Measurements from ENCODE around the gene PNKP.

The PNKP gene

GRCh38 chr19:49855676-49856573, 11.5 kb downstream of the PNKP start:
- no peaks in the 10 kb centered on the region for H3K27me3 ChIP-seq (ENCODE audit: control insufficient read depth, insufficient read depth, low read length)
- peaks cover 80% of the 10 kb centered on the region for H3K36me3 ChIP-seq (ENCODE audit: control insufficient read depth, insufficient read depth, low read length)
- H3K4me3 ChIP-seq (ENCODE audit: low read depth, low read length): no peak overlapping the region
- no peak overlapping the region for H3K9ac ChIP-seq (ENCODE audit: low read depth, low read length)
- no peaks in the 10 kb centered on the region for H3K9me3 ChIP-seq (ENCODE audit: control insufficient read depth, insufficient read depth, low read length)
- H3K27ac ChIP-seq (ENCODE audit: low read depth, low read length): no peak overlapping the region
- H3K4me1 ChIP-seq (ENCODE audit: control insufficient read depth, insufficient read depth, low read length): peaks cover 13% of the 10 kb centered on the region

- Histone ChIP-seq H3K27me3 (ENCODE audit: control insufficient read depth, insufficient read depth, low read length) (no peaks in the 10 kb centered on the region), H3K4me1 (ENCODE audit: control insufficient read depth, insufficient read depth, low read length) (peaks cover 12% of the 10 kb centered on the region), H3K27ac (ENCODE audit: low read depth, low read length) (no peak overlapping the region), H3K36me3 (ENCODE audit: control insufficient read depth, insufficient read depth, low read length) (peaks cover 73% of the 10 kb centered on the region), H3K4me3 (ENCODE audit: low read depth, low read length) (no peak overlapping the region), H3K9ac (ENCODE audit: low read depth, low read length) (no peak overlapping the region), H3K9me3 (ENCODE audit: control insufficient read depth, insufficient read depth, low read length) (no peaks in the 10 kb centered on the region)
Measured at GRCh38 chr19:49855277-49855675, 12.1 kb downstream of the PNKP start.

GRCh38 chr19:49854378-49855263, 12.8 kb downstream of the PNKP start:
- no peak overlapping the region for H3K9ac ChIP-seq (ENCODE audit: low read depth, low read length)
- H3K27me3 ChIP-seq (ENCODE audit: control insufficient read depth, insufficient read depth, low read length): no peaks in the 10 kb centered on the region
- H3K36me3 ChIP-seq (ENCODE audit: control insufficient read depth, insufficient read depth, low read length): peaks cover 67% of the 10 kb centered on the region
- H3K9me3 ChIP-seq (ENCODE audit: control insufficient read depth, insufficient read depth, low read length): no peaks in the 10 kb centered on the region
- H3K4me3 ChIP-seq (ENCODE audit: low read depth, low read length): no peak overlapping the region
- H3K4me1 ChIP-seq (ENCODE audit: control insufficient read depth, insufficient read depth, low read length): peaks cover 16% of the 10 kb centered on the region
- no peak overlapping the region for H3K27ac ChIP-seq (ENCODE audit: low read depth, low read length)

GRCh38 chr19:49853852-49854377, 13.5 kb downstream of the PNKP start:
- Histone ChIP-seq H3K9me3 (ENCODE audit: control insufficient read depth, insufficient read depth, low read length) (no peaks in the 10 kb centered on the region), H3K36me3 (ENCODE audit: control insufficient read depth, insufficient read depth, low read length) (peaks cover 62% of the 10 kb centered on the region), H3K4me1 (ENCODE audit: control insufficient read depth, insufficient read depth, low read length) (peaks cover 16% of the 10 kb centered on the region), H3K4me3 (ENCODE audit: low read depth, low read length) (no peak overlapping the region), H3K27ac (ENCODE audit: low read depth, low read length) (no peak overlapping the region), H3K9ac (ENCODE audit: low read depth, low read length) (no peak overlapping the region), H3K27me3 (ENCODE audit: control insufficient read depth, insufficient read depth, low read length) (no peaks in the 10 kb centered on the region)

- no peak overlapping the region for H3K27ac ChIP-seq (ENCODE audit: low read depth, low read length)
- peak overlapping the region; percentile 79 for H3K4me3 ChIP-seq (ENCODE audit: low read depth, low read length)
- H3K27me3 ChIP-seq (ENCODE audit: control insufficient read depth, insufficient read depth, low read length): no peaks in the 10 kb centered on the region
- H3K9me3 ChIP-seq (ENCODE audit: control insufficient read depth, insufficient read depth, low read length): no peaks in the 10 kb centered on the region
- H3K9ac ChIP-seq (ENCODE audit: low read depth, low read length): no peak overlapping the region
- H3K4me1 ChIP-seq (ENCODE audit: control insufficient read depth, insufficient read depth, low read length): peaks cover 16% of the 10 kb centered on the region
- peaks cover 50% of the 10 kb centered on the region for H3K36me3 ChIP-seq (ENCODE audit: control insufficient read depth, insufficient read depth, low read length)
Measured at GRCh38 chr19:49852631-49853126, 14.7 kb downstream of the PNKP start.

GRCh38 chr19:49851456-49852259, 15.7 kb downstream of the PNKP start:
- H3K36me3 ChIP-seq (ENCODE audit: control insufficient read depth, insufficient read depth, low read length): peaks cover 40% of the 10 kb centered on the region
- no peaks in the 10 kb centered on the region for H3K9me3 ChIP-seq (ENCODE audit: control insufficient read depth, insufficient read depth, low read length)
- H3K9ac ChIP-seq (ENCODE audit: low read depth, low read length): peak overlapping the region; percentile 87; the same call in 1 of the 2 replicates
- no peaks in the 10 kb centered on the region for H3K27me3 ChIP-seq (ENCODE audit: control insufficient read depth, insufficient read depth, low read length)
- peak overlapping the region; percentile 97 for H3K27ac ChIP-seq (ENCODE audit: low read depth, low read length)
- H3K4me3 ChIP-seq (ENCODE audit: low read depth, low read length): peak overlapping the region; percentile 96
- H3K4me1 ChIP-seq (ENCODE audit: control insufficient read depth, insufficient read depth, low read length): peaks cover 16% of the 10 kb centered on the region

GRCh38 chr19:49850487-49851342, 16.7 kb downstream of the PNKP start, which contains the start of gene PTOV1:
PTOV1 (plus strand) TSS chr19:49851159.
- peak within 1 kb of the TSS; percentile 97 for H3K27ac ChIP-seq (ENCODE audit: low read depth, low read length)
- peak within 1 kb of the TSS; percentile 87 for H3K9ac ChIP-seq (ENCODE audit: low read depth, low read length)
- H3K36me3 ChIP-seq (ENCODE audit: control insufficient read depth, insufficient read depth, low read length): peaks cover 30% of the 10 kb centered on the region
- H3K4me3 ChIP-seq (ENCODE audit: low read depth, low read length): peak within 1 kb of the TSS; percentile 96
- no peaks in the 10 kb centered on the region for H3K27me3 ChIP-seq (ENCODE audit: control insufficient read depth, insufficient read depth, low read length)
- H3K4me1 ChIP-seq (ENCODE audit: control insufficient read depth, insufficient read depth, low read length): peaks cover 16% of the 10 kb centered on the region
- no peaks in the 10 kb centered on the region for H3K9me3 ChIP-seq (ENCODE audit: control insufficient read depth, insufficient read depth, low read length)

GRCh38 chr19:49850221-49850486, 17.2 kb downstream of the PNKP start:
- Histone ChIP-seq H3K27me3 (ENCODE audit: control insufficient read depth, insufficient read depth, low read length) (no peaks in the 10 kb centered on the region), H3K9ac (ENCODE audit: low read depth, low read length) (no peak overlapping the region), H3K4me1 (ENCODE audit: control insufficient read depth, insufficient read depth, low read length) (peaks cover 16% of the 10 kb centered on the region), H3K4me3 (ENCODE audit: low read depth, low read length) (peak overlapping the region; percentile 96), H3K9me3 (ENCODE audit: control insufficient read depth, insufficient read depth, low read length) (no peaks in the 10 kb centered on the region), H3K27ac (ENCODE audit: low read depth, low read length) (no peak overlapping the region), H3K36me3 (ENCODE audit: control insufficient read depth, insufficient read depth, low read length) (peaks cover 25% of the 10 kb centered on the region)

- peak overlapping the region; percentile 96 for H3K4me3 ChIP-seq (ENCODE audit: low read depth, low read length)
- no peak overlapping the region for H3K9ac ChIP-seq (ENCODE audit: low read depth, low read length)
Measured at GRCh38 chr19:49849433-49850220, 17.7 kb downstream of the PNKP start.

More at GRCh38 chr19:49849433-49850220, 17.7 kb downstream of the PNKP start:
- peaks cover 16% of the 10 kb centered on the region for H3K4me1 ChIP-seq (ENCODE audit: control insufficient read depth, insufficient read depth, low read length)
- no peaks in the 10 kb centered on the region for H3K9me3 ChIP-seq (ENCODE audit: control insufficient read depth, insufficient read depth, low read length)
- no peaks in the 10 kb centered on the region for H3K27me3 ChIP-seq (ENCODE audit: control insufficient read depth, insufficient read depth, low read length)
- H3K27ac ChIP-seq (ENCODE audit: low read depth, low read length): no peak overlapping the region
- H3K36me3 ChIP-seq (ENCODE audit: control insufficient read depth, insufficient read depth, low read length): peaks cover 20% of the 10 kb centered on the region
